ENCODE data around the gene CDH18. TPM values are rescaled to one million over a fixed set of nuclear protein-coding genes. Genes with fewer than 3 reads are reported as not detected.

The CDH18 gene
- total and polyA plus RNA-seq, 4 donors: not detected

DNA sequence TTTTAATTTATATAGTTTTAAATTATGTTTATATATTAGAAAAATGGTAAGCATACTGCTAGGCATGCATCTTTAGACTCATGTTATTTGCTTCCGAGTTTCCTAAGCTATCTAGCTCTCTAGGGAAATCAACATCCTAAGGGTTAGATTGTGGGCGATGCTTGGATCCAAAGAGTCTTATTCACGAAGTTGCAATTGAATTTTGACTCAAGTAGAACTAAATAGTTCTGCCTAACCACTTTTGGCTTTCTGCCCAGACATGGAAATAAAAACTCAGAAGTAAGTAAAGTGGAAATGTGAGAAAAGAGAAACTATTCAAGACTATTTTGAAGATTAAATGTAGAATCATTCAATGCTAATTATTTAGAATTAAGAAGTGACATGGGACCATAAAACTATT is 440.4 kb downstream of the CDH18 start:
- no peaks in the 10 kb centered on the region for H3K9me3 ChIP-seq (ENCODE audit: control insufficient read depth, low read length)
- H3K27me3 ChIP-seq (ENCODE audit: control insufficient read depth in 1 of 2, insufficient read depth in 2 of 2, low read length in 1 of 2): no peaks in the 10 kb centered on the region
- intact Hi-C loops (cut with DNase I): no loop called here
- H3K4me3 ChIP-seq (ENCODE audit: low read length in 2 of 2): no peak overlapping the region
- no peak for DNase-seq
- ATAC-seq (ENCODE audit: low FRiP score): no peak
- 2 to 4% methylated on average over 3 of the region's 3 CpGs for WGBS, 2 donors
- no peaks in the 10 kb centered on the region for H3K36me3 ChIP-seq (ENCODE audit: control insufficient read depth in 1 of 2, insufficient read depth in 2 of 2, low read length in 1 of 2)
- H3K4me1 ChIP-seq (ENCODE audit: control insufficient read depth in 1 of 2, insufficient read depth in 2 of 2, low read length in 2 of 2): no peaks in the 10 kb centered on the region
- no peak overlapping the region for H3K27ac ChIP-seq (ENCODE audit: low read depth in 1 of 2, low read length in 2 of 2)

DNA sequence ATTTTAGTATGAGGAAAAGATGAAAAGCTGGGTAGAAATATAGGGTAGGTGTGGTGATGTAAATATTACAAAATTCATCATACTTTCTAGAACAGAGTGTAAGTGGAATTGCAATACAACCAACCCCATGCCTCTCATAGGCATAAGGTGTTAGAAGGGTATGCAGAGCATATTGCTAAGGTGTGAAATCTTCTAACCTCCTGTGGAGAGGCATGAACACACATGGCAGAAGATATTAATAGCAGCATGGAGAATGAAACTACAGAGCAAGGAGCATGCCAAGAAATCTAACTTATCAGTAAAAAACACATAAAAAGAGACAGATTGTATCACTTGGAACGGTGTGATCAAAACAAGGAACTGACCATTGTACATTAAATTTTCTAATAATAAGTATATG is 441.5 kb downstream of the CDH18 start:
- Histone ChIP-seq H3K36me3 (ENCODE audit: control insufficient read depth in 1 of 2, insufficient read depth in 2 of 2, low read length in 1 of 2) (no peaks in the 10 kb centered on the region), H3K27ac (ENCODE audit: low read depth in 1 of 2, low read length in 2 of 2) (no peak overlapping the region), H3K4me3 (ENCODE audit: low read length in 2 of 2) (no peak overlapping the region), H3K9me3 (ENCODE audit: control insufficient read depth, low read length) (no peaks in the 10 kb centered on the region), H3K27me3 (ENCODE audit: control insufficient read depth in 1 of 2, insufficient read depth in 2 of 2, low read length in 1 of 2) (no peaks in the 10 kb centered on the region), H3K4me1 (ENCODE audit: control insufficient read depth in 1 of 2, insufficient read depth in 2 of 2, low read length in 2 of 2) (no peaks in the 10 kb centered on the region)
- ATAC-seq (ENCODE audit: low FRiP score) (no peak), DNase-seq (no peak)
- 5 to 6% methylated on average over 1 of the region's 1 CpG for WGBS, 2 donors
- intact Hi-C loops (cut with DNase I): no loop called here

GRCh38 chr5:19538607-19539006 is 449.4 kb downstream of the CDH18 start:
- H3K27ac ChIP-seq (ENCODE audit: low read depth in 1 of 2, low read length in 2 of 2): no peak overlapping the region
- WGBS, 2 donors: 85 to 93% methylated on average over 2 of the region's 2 CpGs
- no peak for DNase-seq
- intact Hi-C loops (cut with DNase I): no loop called here
- ATAC-seq (ENCODE audit: low FRiP score): no peak
- H3K4me3 ChIP-seq (ENCODE audit: low read length in 2 of 2): no peak overlapping the region
- no peaks in the 10 kb centered on the region for H3K9me3 ChIP-seq (ENCODE audit: control insufficient read depth, low read length)
- H3K27me3 ChIP-seq (ENCODE audit: control insufficient read depth in 1 of 2, insufficient read depth in 2 of 2, low read length in 1 of 2): no peaks in the 10 kb centered on the region
- no peaks in the 10 kb centered on the region for H3K36me3 ChIP-seq (ENCODE audit: control insufficient read depth in 1 of 2, insufficient read depth in 2 of 2, low read length in 1 of 2)
- no peaks in the 10 kb centered on the region for H3K4me1 ChIP-seq (ENCODE audit: control insufficient read depth in 1 of 2, insufficient read depth in 2 of 2, low read length in 2 of 2)

GRCh38 chr5:19536387-19536786 is 451.6 kb downstream of the CDH18 start:
- no peaks in the 10 kb centered on the region for H3K36me3 ChIP-seq (ENCODE audit: control insufficient read depth in 1 of 2, insufficient read depth in 2 of 2, low read length in 1 of 2)
- H3K4me1 ChIP-seq (ENCODE audit: control insufficient read depth in 1 of 2, insufficient read depth in 2 of 2, low read length in 2 of 2): no peaks in the 10 kb centered on the region
- H3K27me3 ChIP-seq (ENCODE audit: control insufficient read depth in 1 of 2, insufficient read depth in 2 of 2, low read length in 1 of 2): no peaks in the 10 kb centered on the region
- H3K4me3 ChIP-seq (ENCODE audit: low read length in 2 of 2): no peak overlapping the region
- WGBS, 2 donors: 71 to 76% methylated on average over 4 of the region's 4 CpGs
- intact Hi-C loops (cut with DNase I): no loop called here
- ATAC-seq (ENCODE audit: low FRiP score) (no peak), DNase-seq (no peak)
- H3K27ac ChIP-seq (ENCODE audit: low read depth in 1 of 2, low read length in 2 of 2): no peak overlapping the region
- no peaks in the 10 kb centered on the region for H3K9me3 ChIP-seq (ENCODE audit: control insufficient read depth, low read length)

- DNase-seq (no peak), ATAC-seq (ENCODE audit: low FRiP score) (no peak)
- WGBS, 2 donors: 80 to 91% methylated on average over 1 of the region's 1 CpG
- H3K36me3 ChIP-seq (ENCODE audit: control insufficient read depth in 1 of 2, insufficient read depth in 2 of 2, low read length in 1 of 2): no peaks in the 10 kb centered on the region
- H3K4me3 ChIP-seq (ENCODE audit: low read length in 2 of 2): no peak overlapping the region
- H3K4me1 ChIP-seq (ENCODE audit: control insufficient read depth in 1 of 2, insufficient read depth in 2 of 2, low read length in 2 of 2): no peaks in the 10 kb centered on the region
- intact Hi-C loops (cut with DNase I): no loop called here
- no peaks in the 10 kb centered on the region for H3K27me3 ChIP-seq (ENCODE audit: control insufficient read depth in 1 of 2, insufficient read depth in 2 of 2, low read length in 1 of 2)
- no peaks in the 10 kb centered on the region for H3K9me3 ChIP-seq (ENCODE audit: control insufficient read depth, low read length)
- H3K27ac ChIP-seq (ENCODE audit: low read depth in 1 of 2, low read length in 2 of 2): no peak overlapping the region
Measured at GRCh38 chr5:19534751-19535150, 453.2 kb downstream of the CDH18 start.

- Histone ChIP-seq H3K27me3 (ENCODE audit: control insufficient read depth in 1 of 2, insufficient read depth in 2 of 2, low read length in 1 of 2) (no peaks in the 10 kb centered on the region), H3K4me3 (ENCODE audit: low read length in 2 of 2) (no peak overlapping the region), H3K4me1 (ENCODE audit: control insufficient read depth in 1 of 2, insufficient read depth in 2 of 2, low read length in 2 of 2) (no peaks in the 10 kb centered on the region), H3K9me3 (ENCODE audit: control insufficient read depth, low read length) (no peaks in the 10 kb centered on the region), H3K36me3 (ENCODE audit: control insufficient read depth in 1 of 2, insufficient read depth in 2 of 2, low read length in 1 of 2) (no peaks in the 10 kb centered on the region), H3K27ac (ENCODE audit: low read depth in 1 of 2, low read length in 2 of 2) (no peak overlapping the region)
- intact Hi-C loops (cut with DNase I): no loop called here
- DNase-seq: no peak
- WGBS, 2 donors: 78 to 84% methylated on average over 4 of the region's 4 CpGs
- ATAC-seq (ENCODE audit: low FRiP score): no peak
Measured at GRCh38 chr5:19532936-19533335, 455.1 kb downstream of the CDH18 start.

DNA sequence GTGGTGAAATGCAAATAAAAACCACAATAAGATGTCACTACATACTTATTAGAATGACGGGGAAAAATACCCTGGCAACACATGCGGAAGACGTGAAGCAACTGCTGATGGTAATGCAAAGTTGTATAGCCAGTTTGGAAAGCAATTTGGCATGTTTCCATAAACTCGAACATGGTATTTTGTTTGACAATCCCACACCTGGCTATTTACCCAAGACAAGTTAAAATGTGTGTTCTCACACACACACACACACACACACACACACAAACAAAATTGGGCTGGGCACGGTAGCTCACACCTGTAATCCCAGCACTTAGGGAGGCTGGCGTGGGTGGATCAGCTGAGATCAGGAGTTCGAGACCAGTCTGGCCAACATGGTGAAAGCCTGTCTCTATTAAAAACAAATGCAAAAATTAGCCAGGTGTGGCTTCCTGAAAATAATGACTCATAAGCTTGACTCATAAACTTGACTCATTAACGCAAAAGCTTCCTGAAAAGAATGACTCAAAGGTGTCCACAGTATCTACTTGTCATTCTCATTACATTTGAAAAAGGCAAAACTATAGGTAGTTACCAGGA is 456.5 kb downstream of the CDH18 start:
- Histone ChIP-seq H3K27ac (ENCODE audit: low read depth in 1 of 2, low read length in 2 of 2) (no peak overlapping the region), H3K36me3 (ENCODE audit: control insufficient read depth in 1 of 2, insufficient read depth in 2 of 2, low read length in 1 of 2) (no peaks in the 10 kb centered on the region), H3K9me3 (ENCODE audit: control insufficient read depth, low read length) (no peaks in the 10 kb centered on the region), H3K4me3 (ENCODE audit: low read length in 2 of 2) (no peak overlapping the region), H3K27me3 (ENCODE audit: control insufficient read depth in 1 of 2, insufficient read depth in 2 of 2, low read length in 1 of 2) (no peaks in the 10 kb centered on the region), H3K4me1 (ENCODE audit: control insufficient read depth in 1 of 2, insufficient read depth in 2 of 2, low read length in 2 of 2) (no peaks in the 10 kb centered on the region)
- no peak for ATAC-seq (ENCODE audit: low FRiP score)
- WGBS, 2 donors: 84 to 87% methylated on average over 8 of the region's 8 CpGs
- intact Hi-C loops (cut with DNase I): no loop called here
- no peak for DNase-seq

DNA sequence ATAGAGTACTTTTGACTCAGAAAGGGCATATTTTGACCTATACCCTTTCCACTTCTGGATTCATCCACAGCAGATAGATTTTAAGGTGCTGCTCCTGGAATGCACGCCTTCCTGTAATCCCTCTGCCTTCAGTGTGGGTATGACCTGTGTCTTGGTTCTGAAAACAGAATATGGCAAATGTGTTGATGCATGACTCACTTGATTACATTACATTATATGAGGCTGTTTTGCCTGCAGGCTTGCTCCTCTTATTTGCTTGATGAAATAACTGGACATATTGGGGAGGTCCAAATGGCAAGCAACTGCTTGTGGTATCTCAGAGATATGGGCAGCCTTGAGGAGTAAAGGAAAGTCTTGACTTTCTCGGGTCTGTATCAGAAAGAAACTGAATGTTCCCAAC is 468.6 kb downstream of the CDH18 start:
- 59 to 62% methylated on average over 2 of the region's 2 CpGs for WGBS, 2 donors
- no peaks in the 10 kb centered on the region for H3K36me3 ChIP-seq (ENCODE audit: control insufficient read depth in 1 of 2, insufficient read depth in 2 of 2, low read length in 1 of 2)
- no peak overlapping the region for H3K4me3 ChIP-seq (ENCODE audit: low read length in 2 of 2)
- no peaks in the 10 kb centered on the region for H3K27me3 ChIP-seq (ENCODE audit: control insufficient read depth in 1 of 2, insufficient read depth in 2 of 2, low read length in 1 of 2)
- intact Hi-C loops (cut with DNase I): no loop called here
- no peaks in the 10 kb centered on the region for H3K4me1 ChIP-seq (ENCODE audit: control insufficient read depth in 1 of 2, insufficient read depth in 2 of 2, low read length in 2 of 2)
- ATAC-seq (ENCODE audit: low FRiP score) (no peak), DNase-seq (no peak)
- no peak overlapping the region for H3K27ac ChIP-seq (ENCODE audit: low read depth in 1 of 2, low read length in 2 of 2)
- H3K9me3 ChIP-seq (ENCODE audit: control insufficient read depth, low read length): no peaks in the 10 kb centered on the region

GRCh38 chr5:19498852-19499251 is 489.1 kb downstream of the CDH18 start:
- no peak for ATAC-seq (ENCODE audit: low FRiP score)

More at GRCh38 chr5:19498852-19499251, 489.1 kb downstream of the CDH18 start:
- no peak for DNase-seq
- Histone ChIP-seq H3K27me3 (ENCODE audit: control insufficient read depth in 1 of 2, insufficient read depth in 2 of 2, low read length in 1 of 2) (no peaks in the 10 kb centered on the region), H3K4me1 (ENCODE audit: control insufficient read depth in 1 of 2, insufficient read depth in 2 of 2, low read length in 2 of 2) (no peaks in the 10 kb centered on the region), H3K36me3 (ENCODE audit: control insufficient read depth in 1 of 2, insufficient read depth in 2 of 2, low read length in 1 of 2) (no peaks in the 10 kb centered on the region), H3K9me3 (ENCODE audit: control insufficient read depth, low read length) (no peaks in the 10 kb centered on the region), H3K4me3 (ENCODE audit: low read length in 2 of 2) (no peak overlapping the region), H3K27ac (ENCODE audit: low read depth in 1 of 2, low read length in 2 of 2) (no peak overlapping the region)
- intact Hi-C loops (cut with DNase I): no loop called here
- 52 to 60% methylated on average over 2 of the region's 2 CpGs for WGBS, 2 donors
